ENCODE results near the gene ZSWIM5. TPM values are rescaled to one million over a fixed set of nuclear protein-coding genes. Genes with fewer than 3 reads are reported as not detected.
"Not testable (repeated sequence)": the region's sequence is repeated elsewhere in the genome, so short reads cannot be mapped to it uniquely, and the experiment has no call there.

The ZSWIM5 gene
- total RNA-seq, 1 experiment from 2014 or later, result 2.9 TPM

DNA sequence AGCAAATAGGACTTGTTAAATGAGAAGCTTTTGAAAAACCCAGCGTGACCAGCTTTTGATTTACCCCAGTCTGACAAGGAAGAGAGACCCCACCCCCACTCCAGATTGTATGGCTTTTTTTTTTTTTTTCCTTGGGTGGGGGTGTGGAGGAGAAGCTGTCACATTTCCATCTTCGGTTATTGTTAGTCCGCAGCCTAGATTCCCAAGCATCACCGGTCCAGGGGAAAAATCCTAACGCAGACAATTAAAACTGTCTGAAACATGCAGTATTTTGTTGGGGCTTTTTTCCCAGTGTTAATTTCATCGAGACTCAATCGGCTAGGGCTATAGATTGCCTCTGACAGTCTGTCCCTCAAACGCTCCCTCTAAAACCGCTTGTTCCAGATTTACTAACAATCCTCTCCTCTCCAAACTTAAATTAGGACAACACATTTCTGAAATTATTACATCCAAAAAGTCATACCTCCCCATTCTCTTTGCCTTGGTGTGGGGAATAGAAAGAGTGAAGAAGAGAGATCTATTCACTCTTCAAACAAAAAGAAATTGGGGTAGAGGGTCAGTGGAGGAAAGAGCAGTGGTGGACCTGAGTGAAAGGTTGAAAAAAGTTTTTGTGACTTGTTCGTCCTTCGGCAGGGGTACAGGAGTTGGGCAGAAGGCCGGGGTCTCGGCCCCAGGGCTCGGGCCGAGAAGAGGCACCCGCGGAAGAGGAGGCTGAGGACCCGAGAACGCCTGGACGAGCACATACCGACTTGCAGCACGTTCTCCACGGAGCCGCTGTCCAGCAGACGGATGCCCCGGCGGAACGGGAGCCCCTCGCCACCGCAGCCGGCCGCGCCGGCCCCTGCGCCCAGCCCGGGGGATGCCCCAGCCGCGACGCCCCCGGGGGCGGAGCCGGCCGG lies 1.1 kb downstream of the ZSWIM5 start:
- no peak for DNase-seq (ENCODE audit: extremely low read depth, low read depth)

DNA sequence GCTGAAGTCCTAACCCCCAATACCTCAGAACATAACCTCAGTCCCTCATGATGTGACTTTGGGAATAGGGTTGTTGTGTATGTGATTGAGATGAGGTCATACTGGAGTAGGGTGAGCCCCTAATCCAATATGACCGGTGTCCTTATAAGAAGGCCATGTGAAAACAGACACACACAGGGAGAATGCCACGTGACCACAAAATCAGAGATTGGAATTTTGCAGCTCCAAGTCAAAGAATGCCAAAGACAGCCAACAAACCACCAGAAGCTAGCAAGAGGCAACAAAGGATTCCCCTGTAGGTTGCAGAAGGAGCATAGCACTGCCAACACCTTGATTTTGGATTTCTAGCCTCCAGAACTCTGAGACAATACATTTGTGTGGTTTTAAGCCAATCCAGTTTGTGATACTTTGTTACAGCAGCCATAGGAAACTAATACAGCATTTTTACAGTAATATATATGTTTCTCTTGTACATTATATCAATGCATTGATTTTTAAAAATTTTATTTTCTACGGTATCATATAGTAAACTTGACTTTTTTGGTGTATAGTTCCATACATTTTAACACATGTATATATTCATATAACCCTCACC lies 5.4 kb downstream of the ZSWIM5 start:
- DNase-seq (ENCODE audit: extremely low read depth, low read depth), result no peak

- DNase-seq (ENCODE audit: extremely low read depth, low read depth), result no peak
These were observed 6.0 kb downstream of the ZSWIM5 start for GRCh38 chr1:45200435-45200834.

DNA sequence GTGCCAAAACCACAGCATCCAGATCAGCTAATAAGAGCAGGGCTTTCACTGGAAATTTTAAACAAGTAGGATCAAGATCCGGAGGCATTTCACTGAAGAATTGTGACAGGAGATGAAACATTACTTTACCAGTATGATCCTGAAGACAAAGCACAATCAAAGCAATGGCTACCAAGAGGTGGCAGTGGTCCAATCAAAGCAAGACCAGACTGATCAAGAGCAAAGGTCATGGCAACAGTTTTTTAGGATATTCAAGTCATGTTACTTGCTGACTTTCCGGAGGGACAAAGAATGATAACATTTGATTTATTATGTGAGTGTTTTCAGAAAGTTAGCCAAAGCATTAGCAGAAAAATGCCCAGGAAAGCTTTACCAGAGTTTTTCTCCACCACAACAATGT lies 8.2 kb downstream of the ZSWIM5 start:
- DNase-seq (ENCODE audit: extremely low read depth, low read depth), result no peak

GRCh38 chr1:45196863-45197262 lies 9.5 kb downstream of the ZSWIM5 start:
- no peak for DNase-seq (ENCODE audit: extremely low read depth, low read depth)

- no peak for DNase-seq (ENCODE audit: extremely low read depth, low read depth)
These were observed 15.0 kb downstream of the ZSWIM5 start for GRCh38 chr1:45191418-45191783.

- DNase-seq (ENCODE audit: extremely low read depth, low read depth), result no peak
These were observed 18.7 kb downstream of the ZSWIM5 start for GRCh38 chr1:45187725-45188124.

DNA sequence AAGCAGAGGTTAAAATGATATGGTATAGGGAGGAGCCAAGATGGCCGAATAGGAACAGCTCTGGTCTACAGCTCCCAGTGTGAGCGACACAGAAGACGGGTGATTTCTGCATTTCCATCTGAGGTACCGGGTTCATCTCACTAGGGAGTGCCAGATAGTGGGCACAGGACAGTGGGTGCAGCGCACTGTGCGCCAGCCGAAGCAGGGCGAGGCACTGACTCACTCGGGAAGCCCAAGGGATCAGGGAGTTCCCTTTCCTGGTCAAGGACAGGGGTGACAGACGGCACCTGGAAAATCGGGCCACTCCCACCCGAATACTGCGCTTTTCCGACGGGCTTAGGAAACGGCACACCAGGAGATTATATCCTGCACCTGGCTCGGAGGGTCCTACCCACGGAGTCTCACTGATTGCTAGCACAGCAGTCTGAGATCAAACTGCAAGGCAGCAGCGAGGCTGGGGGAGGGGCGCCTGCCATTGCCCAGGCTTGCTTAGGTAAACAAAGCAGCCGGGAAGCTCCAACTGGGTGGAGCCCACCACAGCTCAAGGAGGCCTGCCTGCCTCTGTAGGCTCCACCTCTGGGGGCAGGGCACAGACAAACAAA lies 26.4 kb downstream of the ZSWIM5 start:
- DNase-seq (ENCODE audit: extremely low read depth, low read depth), result peak; percentile 36

DNA sequence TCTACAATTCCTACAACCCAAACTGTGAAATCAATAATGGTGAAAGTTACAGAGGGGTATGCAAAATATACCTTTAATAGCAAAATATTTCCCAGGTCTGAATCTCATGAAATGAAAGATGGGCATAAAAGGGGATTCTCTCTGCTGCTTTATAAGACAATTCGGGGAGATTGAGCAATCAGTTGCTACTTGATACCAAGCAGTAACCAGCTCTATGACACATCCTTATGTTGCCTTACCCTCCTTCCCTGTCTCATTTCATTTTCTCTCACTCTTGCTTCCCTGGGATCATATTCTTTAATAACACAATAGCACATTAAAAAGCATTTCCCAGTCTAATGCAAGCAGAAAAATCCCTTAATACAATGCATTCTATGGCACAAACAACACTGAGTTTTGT lies 29.0 kb downstream of the ZSWIM5 start:
- DNase-seq (ENCODE audit: extremely low read depth, low read depth), result no peak

DNA sequence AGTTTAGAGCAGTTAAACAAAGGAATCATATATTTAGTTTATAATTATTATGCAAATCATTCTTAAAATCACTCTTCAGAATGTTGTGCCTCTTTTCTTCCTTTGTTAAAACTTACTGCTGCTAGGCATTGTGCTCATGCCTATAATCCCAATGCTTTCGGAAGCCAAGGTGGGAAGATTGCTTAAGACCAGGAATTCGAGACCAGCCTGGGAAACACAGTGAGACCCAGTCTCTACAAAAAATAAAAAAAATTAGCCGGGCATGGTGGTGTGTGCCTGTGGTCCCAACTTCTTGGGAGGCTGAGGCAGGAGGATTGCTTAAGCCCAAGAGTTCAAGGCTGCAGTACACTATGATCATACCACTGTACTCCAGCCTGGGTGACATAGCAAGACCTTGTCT lies 33.6 kb downstream of the ZSWIM5 start:
- no peak for DNase-seq (ENCODE audit: extremely low read depth, low read depth)

- DNase-seq (ENCODE audit: extremely low read depth, low read depth), result peak; percentile 40
These were observed 34.4 kb downstream of the ZSWIM5 start for GRCh38 chr1:45172005-45172404.

DNA sequence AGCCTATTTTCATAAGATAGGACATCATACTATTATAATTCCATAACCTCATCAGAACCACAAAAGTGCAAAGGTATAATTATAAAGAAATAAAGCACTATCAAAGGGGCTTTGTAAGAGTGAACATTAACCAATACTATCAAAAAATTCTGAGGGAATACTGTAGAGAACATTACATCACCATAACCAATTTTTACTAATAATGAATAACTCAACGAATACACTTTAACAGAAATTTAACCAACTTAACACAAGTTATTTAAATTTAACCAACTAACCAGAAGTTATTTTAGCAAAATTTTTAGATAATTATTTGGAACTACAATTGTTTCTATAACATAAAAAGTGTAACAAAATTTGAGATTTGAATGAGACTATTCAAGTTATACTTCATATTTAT lies 34.8 kb downstream of the ZSWIM5 start:
- DNase-seq (ENCODE audit: extremely low read depth, low read depth), result no peak

DNA sequence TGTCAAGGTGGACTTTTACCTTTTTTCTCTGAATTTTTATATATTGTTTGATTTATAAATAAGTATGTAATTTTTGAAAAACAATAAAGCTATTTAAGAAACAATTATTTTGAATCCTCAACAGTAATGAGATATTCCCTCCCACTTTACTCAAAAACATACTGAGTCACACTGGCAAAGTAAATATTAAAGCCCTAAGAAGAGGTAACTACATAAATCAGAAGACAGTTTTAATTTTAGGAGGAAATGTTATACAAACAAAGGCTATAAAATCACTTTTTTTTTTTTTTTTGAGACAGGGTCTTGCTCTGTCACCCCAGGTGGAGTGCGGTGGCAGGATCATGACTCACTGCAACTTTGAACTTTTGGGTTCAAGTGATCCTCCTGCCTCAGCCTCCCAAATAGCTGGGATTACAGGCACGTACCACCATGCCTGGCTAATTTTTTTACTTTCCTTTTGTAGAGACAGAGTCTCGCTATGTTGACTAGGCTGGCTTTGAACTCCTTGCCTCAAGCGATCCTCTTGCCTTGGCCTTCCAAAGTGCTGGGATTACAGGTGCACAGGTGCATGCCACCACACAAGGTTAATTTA lies 36.2 kb downstream of the ZSWIM5 start:
- DNase-seq (ENCODE audit: extremely low read depth, low read depth), result no peak

- not testable (repeated sequence) for DNase-seq (ENCODE audit: extremely low read depth, low read depth)
These were observed 38.5 kb downstream of the ZSWIM5 start for GRCh38 chr1:45167947-45168346.

GRCh38 chr1:45164307-45164706 lies 42.1 kb downstream of the ZSWIM5 start:
- DNase-seq (ENCODE audit: extremely low read depth, low read depth), result not testable (repeated sequence)

DNA sequence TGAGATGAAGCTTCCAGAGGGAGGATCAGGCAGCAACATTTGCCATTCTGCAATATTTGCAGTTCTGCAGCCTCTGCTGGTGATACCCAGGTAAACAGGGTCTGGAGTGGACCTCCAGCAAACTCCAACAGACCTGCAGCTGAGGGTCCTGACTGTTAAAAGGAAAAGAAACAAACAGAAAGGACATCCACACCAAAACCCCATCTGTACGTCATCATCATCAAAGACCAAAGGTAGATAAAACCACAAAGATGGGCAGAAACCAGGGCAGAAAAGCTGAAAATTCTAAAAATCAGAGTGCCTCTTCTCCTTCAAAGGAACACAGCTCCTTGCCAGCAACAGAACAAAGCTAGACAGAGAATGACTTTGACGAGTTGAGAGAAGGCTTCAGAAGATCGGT lies 43.3 kb downstream of the ZSWIM5 start:
- DNase-seq (ENCODE audit: extremely low read depth, low read depth), result not testable (repeated sequence)

DNA sequence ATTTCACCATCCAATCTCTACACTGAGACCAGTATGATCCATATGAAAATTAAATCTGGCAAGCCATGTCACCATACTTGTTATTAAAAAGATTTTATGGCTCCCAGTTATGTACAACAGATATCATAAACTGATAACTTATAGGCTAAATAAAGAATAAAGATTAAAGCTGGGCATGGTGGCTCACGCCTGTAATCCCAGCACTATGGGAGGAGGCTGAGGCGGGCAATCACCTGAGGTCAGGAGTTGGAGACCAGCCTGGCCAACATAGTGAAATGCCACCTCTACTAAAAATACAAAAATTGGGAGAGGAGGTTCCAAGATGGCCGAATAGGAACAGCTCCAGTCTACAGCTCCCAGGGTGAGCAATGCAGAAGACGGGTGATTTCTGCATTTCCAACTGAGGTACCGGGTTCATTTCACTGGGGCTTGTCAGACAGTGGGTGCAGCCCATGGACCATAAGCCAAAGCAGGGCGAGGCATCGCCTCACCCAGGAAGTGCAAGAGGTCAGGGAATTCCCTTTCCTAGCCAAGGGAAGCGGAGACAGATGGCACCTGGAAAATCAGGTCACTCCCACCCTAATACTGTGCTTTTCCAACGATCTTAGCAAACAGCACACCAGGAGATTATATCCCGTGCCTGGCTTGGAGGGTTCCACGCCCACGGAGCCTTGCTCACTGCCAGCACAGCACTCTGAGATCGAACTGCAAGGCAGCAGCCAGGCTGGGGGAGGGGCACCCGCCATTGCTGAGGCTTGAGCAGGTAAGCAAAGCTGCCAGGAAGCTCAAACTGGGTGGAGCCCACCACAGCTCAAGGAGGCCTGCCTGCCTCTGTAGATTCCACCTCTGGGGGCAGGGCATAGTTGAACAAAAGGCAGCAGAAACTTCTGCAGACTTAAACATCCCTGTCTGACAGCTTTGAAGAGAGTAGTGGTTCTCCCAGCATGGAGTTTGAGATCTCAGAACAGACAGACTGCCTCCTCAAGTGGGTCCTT lies 44.1 kb downstream of the ZSWIM5 start:
- DNase-seq (ENCODE audit: extremely low read depth, low read depth), result not testable (repeated sequence)

DNA sequence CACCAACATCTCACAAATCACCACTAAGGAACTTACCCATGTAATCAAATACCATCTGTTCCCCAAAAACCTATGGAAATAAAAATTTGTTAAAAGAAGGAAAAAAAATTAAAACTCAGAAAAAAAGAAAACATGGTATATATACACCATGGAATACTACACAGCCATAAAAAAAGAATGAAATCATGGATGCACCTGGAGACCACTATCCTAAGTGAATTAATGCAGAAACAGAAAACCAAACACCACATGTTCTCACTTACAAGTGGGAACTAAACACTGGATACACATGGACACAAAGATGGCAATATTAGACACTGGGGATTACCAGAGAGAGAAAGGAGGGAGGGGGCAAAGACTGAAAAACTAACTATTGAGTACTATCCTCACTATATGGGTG lies 50.4 kb downstream of the ZSWIM5 start:
- DNase-seq (ENCODE audit: extremely low read depth, low read depth), result no peak

- DNase-seq (ENCODE audit: extremely low read depth, low read depth), result no peak
These were observed 51.0 kb downstream of the ZSWIM5 start for GRCh38 chr1:45155423-45155822.

DNA sequence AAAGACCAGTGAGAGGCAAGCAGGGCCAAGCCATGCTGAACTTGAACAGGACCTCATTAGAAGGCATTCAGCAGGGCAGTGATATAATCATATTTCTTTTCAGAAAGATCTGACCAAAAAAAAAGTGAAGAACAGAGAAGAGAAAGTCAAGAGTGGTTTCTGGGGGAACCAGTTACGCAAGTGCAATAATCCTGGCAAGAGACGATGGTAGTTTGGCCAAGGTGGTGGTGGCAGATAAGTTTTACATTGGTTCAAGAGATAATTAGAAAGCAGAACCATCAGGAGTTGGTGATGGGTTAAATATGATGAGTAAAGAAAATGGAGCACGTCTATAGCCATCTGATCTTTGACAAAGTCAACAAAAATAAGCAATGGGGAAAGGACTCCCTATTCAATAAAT lies 54.3 kb downstream of the ZSWIM5 start:
- DNase-seq (ENCODE audit: extremely low read depth, low read depth), result no peak

Data from NCI-H460 (cell line).